ENCODE measurements around the gene ARID1B. TPM values are rescaled to one million over a fixed set of nuclear protein-coding genes. Genes with fewer than 3 reads are reported as not detected.
A peak's percentile ranks its signal among the peaks of the same experiment; 100 is the strongest.

The ARID1B gene
- total and polyA plus RNA-seq, 10 of the 15 experiments (the other 5 are each of a cell fraction or from before 2014, with no cell fraction given), result 24.7 to 133 (median 54.6) TPM

DNA sequence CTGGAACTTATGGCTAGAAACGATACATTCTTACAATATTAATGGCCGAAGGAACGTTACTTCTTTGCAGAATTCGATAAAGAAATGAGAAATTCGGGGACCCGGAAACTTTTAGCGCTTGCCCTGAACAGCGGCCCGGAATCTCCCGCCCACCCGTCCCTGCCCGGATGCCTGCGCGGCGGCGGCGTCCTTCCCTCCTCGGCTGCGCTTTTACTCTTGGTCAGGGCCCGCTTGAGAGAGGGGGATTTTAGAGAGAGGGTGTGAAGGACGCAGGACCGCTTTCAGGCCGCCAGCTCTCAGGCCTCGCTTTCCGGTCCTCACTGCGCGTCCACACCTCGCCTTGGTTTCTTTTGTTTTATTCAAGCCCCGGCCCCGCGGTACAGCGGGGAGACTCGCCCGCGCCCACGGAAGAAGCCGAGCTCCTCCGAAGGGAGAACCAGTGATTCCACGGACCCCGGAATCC lies 243.7 kb downstream of the ARID1B start:
- RAD21 ChIA-PET (ENCODE audit: unreplicated experiment), result interaction anchor here (0.8 to 4.2 kb wide), 16 partner anchors 12 to 384 kb away, joined by 3 to 14 read pairs (median 4); no protein-coding TSS in a partner anchor
- WGBS (ENCODE audit: insufficient coverage, insufficient replicate concordance, low lambda C conversion rate, missing lambda C conversion rate), result under 1% methylated on average over 11 of the region's 40 CpGs
- TF ChIP-seq CHD2 (IDR thresholded peaks at IDR 0.05; ENCODE audit: borderline replicate concordance, low read depth, low read length) (no peak), ESRRA (IDR thresholded peaks at IDR 0.05; ENCODE audit: low read length) (no peak), POLR2A (IDR thresholded peaks at IDR 0.05; ENCODE audit: low read depth, low read length) (no peak), SP1 (IDR thresholded peaks at IDR 0.05; ENCODE audit: low read depth, low read length) (peak; percentile 0), ZNF24 (IDR thresholded peaks at IDR 0.05) (no peak), KLF5 (IDR thresholded peaks at IDR 0.05; ENCODE audit: partially characterized antibody) (peak; percentile 16), GABPA (IDR thresholded peaks at IDR 0.05; ENCODE audit: low read depth) (peak; percentile 39; the same call in 1 of the 2 replicates), NBN (IDR thresholded peaks at IDR 0.05) (peak; percentile 65), SMARCA5 (IDR thresholded peaks at IDR 0.05) (no peak), ATF7 (IDR thresholded peaks at IDR 0.05; ENCODE audit: low read depth) (peak; percentile 10; the same call in 1 of the 2 replicates), ZNF622 (IDR thresholded peaks at IDR 0.05) (no peak), SUZ12 (IDR thresholded peaks at IDR 0.05; ENCODE audit: unreplicated experiment) (no peak), ZBED1 (IDR thresholded peaks at IDR 0.05; ENCODE audit: borderline replicate concordance) (0 out of 2 replicates have a peak, but pooled peaks have one; percentile 40), EGR1 (IDR thresholded peaks at IDR 0.05; ENCODE audit: borderline replicate concordance in 1 of 2, low read depth in 2 of 2, low read length in 2 of 2) (peak in 1 of 2 experiments; percentile 70; a peak in 2 of 3 replicates)
- TF ChIP-seq, protein P1, sequence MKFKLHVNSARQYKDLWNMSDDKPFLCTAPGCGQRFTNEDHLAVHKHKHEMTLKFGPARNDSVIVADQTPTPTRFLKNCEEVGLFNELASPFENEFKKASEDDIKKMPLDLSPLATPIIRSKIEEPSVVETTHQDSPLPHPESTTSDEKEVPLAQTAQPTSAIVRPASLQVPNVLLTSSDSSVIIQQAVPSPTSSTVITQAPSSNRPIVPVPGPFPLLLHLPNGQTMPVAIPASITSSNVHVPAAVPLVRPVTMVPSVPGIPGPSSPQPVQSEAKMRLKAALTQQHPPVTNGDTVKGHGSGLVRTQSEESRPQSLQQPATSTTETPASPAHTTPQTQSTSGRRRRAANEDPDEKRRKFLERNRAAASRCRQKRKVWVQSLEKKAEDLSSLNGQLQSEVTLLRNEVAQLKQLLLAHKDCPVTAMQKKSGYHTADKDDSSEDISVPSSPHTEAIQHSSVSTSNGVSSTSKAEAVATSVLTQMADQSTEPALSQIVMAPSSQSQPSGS (IDR thresholded peaks at IDR 0.05; ENCODE audit: low read length), result peak; percentile 1; the same call in 1 of the 2 replicates
- TF ChIP-seq, protein P2, sequence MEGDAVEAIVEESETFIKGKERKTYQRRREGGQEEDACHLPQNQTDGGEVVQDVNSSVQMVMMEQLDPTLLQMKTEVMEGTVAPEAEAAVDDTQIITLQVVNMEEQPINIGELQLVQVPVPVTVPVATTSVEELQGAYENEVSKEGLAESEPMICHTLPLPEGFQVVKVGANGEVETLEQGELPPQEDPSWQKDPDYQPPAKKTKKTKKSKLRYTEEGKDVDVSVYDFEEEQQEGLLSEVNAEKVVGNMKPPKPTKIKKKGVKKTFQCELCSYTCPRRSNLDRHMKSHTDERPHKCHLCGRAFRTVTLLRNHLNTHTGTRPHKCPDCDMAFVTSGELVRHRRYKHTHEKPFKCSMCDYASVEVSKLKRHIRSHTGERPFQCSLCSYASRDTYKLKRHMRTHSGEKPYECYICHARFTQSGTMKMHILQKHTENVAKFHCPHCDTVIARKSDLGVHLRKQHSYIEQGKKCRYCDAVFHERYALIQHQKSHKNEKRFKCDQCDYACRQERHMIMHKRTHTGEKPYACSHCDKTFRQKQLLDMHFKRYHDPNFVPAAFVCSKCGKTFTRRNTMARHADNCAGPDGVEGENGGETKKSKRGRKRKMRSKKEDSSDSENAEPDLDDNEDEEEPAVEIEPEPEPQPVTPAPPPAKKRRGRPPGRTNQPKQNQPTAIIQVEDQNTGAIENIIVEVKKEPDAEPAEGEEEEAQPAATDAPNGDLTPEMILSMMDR (IDR thresholded peaks at IDR 0.05 in 2 of 3, conservative IDR thresholded peaks at IDR 0.05 in 1 of 3; ENCODE audit: control insufficient read depth in 2 of 3, extremely low read depth in 1 of 3, insufficient read depth in 1 of 3, low read depth in 3 of 3, low read length in 3 of 3), result no peak
- TF ChIP-seq, protein P3, sequence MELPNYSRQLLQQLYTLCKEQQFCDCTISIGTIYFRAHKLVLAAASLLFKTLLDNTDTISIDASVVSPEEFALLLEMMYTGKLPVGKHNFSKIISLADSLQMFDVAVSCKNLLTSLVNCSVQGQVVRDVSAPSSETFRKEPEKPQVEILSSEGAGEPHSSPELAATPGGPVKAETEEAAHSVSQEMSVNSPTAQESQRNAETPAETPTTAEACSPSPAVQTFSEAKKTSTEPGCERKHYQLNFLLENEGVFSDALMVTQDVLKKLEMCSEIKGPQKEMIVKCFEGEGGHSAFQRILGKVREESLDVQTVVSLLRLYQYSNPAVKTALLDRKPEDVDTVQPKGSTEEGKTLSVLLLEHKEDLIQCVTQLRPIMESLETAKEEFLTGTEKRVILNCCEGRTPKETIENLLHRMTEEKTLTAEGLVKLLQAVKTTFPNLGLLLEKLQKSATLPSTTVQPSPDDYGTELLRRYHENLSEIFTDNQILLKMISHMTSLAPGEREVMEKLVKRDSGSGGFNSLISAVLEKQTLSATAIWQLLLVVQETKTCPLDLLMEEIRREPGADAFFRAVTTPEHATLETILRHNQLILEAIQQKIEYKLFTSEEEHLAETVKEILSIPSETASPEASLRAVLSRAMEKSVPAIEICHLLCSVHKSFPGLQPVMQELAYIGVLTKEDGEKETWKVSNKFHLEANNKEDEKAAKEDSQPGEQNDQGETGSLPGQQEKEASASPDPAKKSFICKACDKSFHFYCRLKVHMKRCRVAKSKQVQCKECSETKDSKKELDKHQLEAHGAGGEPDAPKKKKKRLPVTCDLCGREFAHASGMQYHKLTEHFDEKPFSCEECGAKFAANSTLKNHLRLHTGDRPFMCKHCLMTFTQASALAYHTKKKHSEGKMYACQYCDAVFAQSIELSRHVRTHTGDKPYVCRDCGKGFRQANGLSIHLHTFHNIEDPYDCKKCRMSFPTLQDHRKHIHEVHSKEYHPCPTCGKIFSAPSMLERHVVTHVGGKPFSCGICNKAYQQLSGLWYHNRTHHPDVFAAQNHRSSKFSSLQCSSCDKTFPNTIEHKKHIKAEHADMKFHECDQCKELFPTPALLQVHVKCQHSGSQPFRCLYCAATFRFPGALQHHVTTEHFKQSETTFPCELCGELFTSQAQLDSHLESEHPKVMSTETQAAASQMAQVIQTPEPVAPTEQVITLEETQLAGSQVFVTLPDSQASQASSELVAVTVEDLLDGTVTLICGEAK (IDR thresholded peaks at IDR 0.05; ENCODE audit: borderline replicate concordance), result peak; percentile 59

More for the DNA sequence above, 243.7 kb downstream of the ARID1B start:
- ChIA-PET SMC1A (ENCODE audit: uncharacterized antibody, unreplicated experiment) (interaction anchor here (0.7 to 2.5 kb wide), 21 partner anchors 10 to 456 kb away, joined by 3 to 13 read pairs (median 3); no protein-coding TSS in a partner anchor), CTCF (interaction anchor here (1.2 to 2.4 kb wide), 7 partner anchors 13 to 383 kb away, joined by 3 to 8 read pairs (median 5); no protein-coding TSS in a partner anchor), POLR2A (interaction anchor here (0.6 to 2.0 kb wide), 5 partner anchors 9 to 99 kb away, joined by 3 to 5 read pairs (median 4); no protein-coding TSS in a partner anchor)
- H2AFZ ChIP-seq (ENCODE audit: control insufficient read depth, low read depth, low read length), result peak overlapping the region; percentile 67
- peaks cover 32% of the 10 kb centered on the region for H3K4me1 ChIP-seq (ENCODE audit: control insufficient read depth, insufficient read depth, low read length)
- ATAC-seq (peak; percentile 68), FAIRE-seq (no peak), DNase-seq (ENCODE audit: low read depth, low spot score) (no peak)
- H3K27ac ChIP-seq (ENCODE audit: control insufficient read depth, insufficient read depth), result peak overlapping the region; percentile 95
- peaks cover 5% of the 10 kb centered on the region for H3K9me3 ChIP-seq (replicated peaks; ENCODE audit: control insufficient read depth, insufficient read depth, low read length)
- H3K4me3 ChIP-seq, result peak overlapping the region; percentile 86
- H3K27me3 ChIP-seq (replicated peaks in 1 of 2; ENCODE audit: control insufficient read depth in 2 of 2, insufficient read depth in 2 of 2, low read length in 1 of 2), result no peaks in the 10 kb centered on the region
- intact Hi-C loops (cut with micrococcal nuclease; ENCODE audit: unreplicated experiment) (loop anchor here (2.0 to 10.0 kb wide), 4 partner anchors 94 to 326 kb away; no protein-coding TSS in a partner anchor), in situ Hi-C loops (cut with MboI) (no loop called here)
- 0 out of 4 replicates have a peak, but pooled peaks cover 0 to 2% of the 10 kb centered on the region in 2 experiments for H3K36me3 ChIP-seq (ENCODE audit: control insufficient read depth in 2 of 2, insufficient read depth in 2 of 2, low read length in 1 of 2)
- peaks cover 93% of the 10 kb centered on the region for H3K79me2 ChIP-seq (ENCODE audit: control insufficient read depth, insufficient read depth, low read length)
- BruUV-seq (replicated peaks), result TSS peak; percentile 93
- peak overlapping the region; percentile 98 for H3K9ac ChIP-seq (ENCODE audit: control insufficient read depth, insufficient read depth, low read length)
- peak overlapping the region; percentile 91 for H3K4me2 ChIP-seq (ENCODE audit: control insufficient read depth, insufficient read depth)
- H4K20me1 ChIP-seq (ENCODE audit: control insufficient read depth, insufficient read depth), result no peaks in the 10 kb centered on the region

Data from GM12878 (cell line).